Suprapubic skin (tissue), 4 donors: Measurements from ENCODE around the gene TBC1D1. TPM values are rescaled to one million over a fixed set of nuclear protein-coding genes. Genes with fewer than 3 reads are reported as not detected.

ENCODE experiments used
- DNase-seq, 2 donors: peaks; one replicate each; pipeline ENCODE4 v3.0.0-alpha.2; 2019; ENCODE audit warnings: low spot score in 2 of 2
- H3K27ac ChIP-seq: fragments of 200-600 bp; sonication (generic); one replicate; pipeline ENCODE4 v1.5.1; 2019
- H3K27me3 ChIP-seq: fragments of 200-600 bp; sonication (generic); one replicate; pipeline ENCODE4 v1.5.1; 2019
- H3K36me3 ChIP-seq: fragments of 200-600 bp; sonication (generic); one replicate; pipeline ENCODE4 v1.5.1; 2019
- H3K4me1 ChIP-seq: fragments of 200-600 bp; sonication (generic); one replicate; pipeline ENCODE4 v1.5.1; 2019
- H3K4me3 ChIP-seq: fragments of 200-600 bp; sonication (generic); one replicate; pipeline ENCODE4 v1.5.1; 2019; ENCODE audit warnings: mild to moderate bottlenecking
- H3K9me3 ChIP-seq: fragments of 200-600 bp; sonication (generic); one replicate; pipeline ENCODE4 v1.5.1; 2019
- CTCF ChIP-seq, 2 donors: fragments of 200-600 bp in 1 of 2; fragments of 450-650 bp in 1 of 2; sonication (generic) in 1 of 2; IDR thresholded peaks; one replicate each; pipeline ENCODE4 v1.5.1; 2016 to 2019; ENCODE audit warnings: antibody characterized with exemption in 2 of 2, mild to moderate bottlenecking in 1 of 2, moderate library complexity in 1 of 2
- EP300 ChIP-seq: sonication (generic); formaldehyde crosslinking; IDR thresholded peaks from one replicate; pipeline ENCODE4 v1.6.1; 2017; ENCODE audit warnings: antibody characterized with exemption
- POLR2A ChIP-seq, 2 donors: fragments of 450-650 bp; IDR thresholded peaks; one replicate each; pipeline ENCODE4 v1.6.1; 2017; ENCODE audit warnings: antibody characterized with exemption in 2 of 2, mild to moderate bottlenecking in 2 of 2, moderate library complexity in 2 of 2
- POLR2AphosphoS5 ChIP-seq, 3 donors: sonication (generic); formaldehyde crosslinking; IDR thresholded peaks; one replicate each; pipeline ENCODE4 v1.6.1; 2017; ENCODE audit warnings: antibody characterized with exemption in 3 of 3
- WGBS: methylation state at CpG from one replicate; pipeline ENCODE4 v1.1.5; 2018; 5-methylcytosine and 5-hydroxymethylcytosine counted together
- total RNA-seq, 4 donors: library from RNA; depleted of rRNA; stranded (reverse); fragments of >200 nt; gene quantifications; one replicate each; pipeline ENCODE4 v1.1.0, GENCODE V29; 2016

Gene TBC1D1
- total RNA-seq, 4 donors from 2014 or later, result 16.3 to 32.0 (median 22.2) TPM

DNA sequence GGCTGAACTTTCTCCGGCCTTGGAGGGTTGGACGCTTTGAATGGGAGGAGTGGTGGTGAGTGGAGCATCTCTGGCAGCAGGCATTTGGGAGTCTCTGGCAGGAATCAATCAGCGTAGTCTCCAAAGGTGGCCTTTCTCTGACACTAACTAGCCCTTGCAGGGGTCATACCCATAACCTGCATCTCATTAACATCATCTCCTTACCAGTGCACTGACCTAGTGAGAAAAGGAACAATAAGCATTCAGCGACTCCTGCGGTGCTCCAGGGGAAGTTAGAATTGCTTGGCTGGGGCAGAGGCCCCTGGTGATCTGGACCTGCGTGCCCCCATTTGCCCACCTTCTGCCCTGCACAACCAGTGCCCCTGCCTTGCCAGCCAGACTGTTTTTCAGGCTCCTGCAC is 231.2 kb downstream of the TBC1D1 start:
- DNase-seq, result no peak
- TF ChIP-seq CTCF (IDR thresholded peaks at IDR 0.05) (no peak), POLR2AphosphoS5 (IDR thresholded peaks at IDR 0.05) (no peak), EP300 (no peak)
- Histone ChIP-seq H3K4me1 (no peaks in the 10 kb centered on the region), H3K27ac (no peak overlapping the region), H3K36me3 (peaks cover 8% of the 10 kb centered on the region), H3K9me3 (no peaks in the 10 kb centered on the region), H3K27me3 (no peaks in the 10 kb centered on the region), H3K4me3 (no peak overlapping the region)
- WGBS, result 96% methylated on average over 6 of the region's 6 CpGs

GRCh38 chr4:38123555-38123954 is 232.7 kb downstream of the TBC1D1 start:
- no peak overlapping the region for H3K27ac ChIP-seq
- peaks cover 3% of the 10 kb centered on the region for H3K4me1 ChIP-seq
- no peaks in the 10 kb centered on the region for H3K9me3 ChIP-seq
- H3K27me3 ChIP-seq, result no peaks in the 10 kb centered on the region
- H3K36me3 ChIP-seq, result peaks cover 3% of the 10 kb centered on the region
- no peak for TF ChIP-seq POLR2AphosphoS5 (IDR thresholded peaks at IDR 0.05)
- no peak for TF ChIP-seq POLR2A (IDR thresholded peaks at IDR 0.05)
- no peak for DNase-seq
- no peak overlapping the region for H3K4me3 ChIP-seq
- 79% methylated on average over 5 of the region's 5 CpGs for WGBS

- H3K27me3 ChIP-seq, result no peaks in the 10 kb centered on the region
- WGBS, result 94% methylated on average over 5 of the region's 5 CpGs
- no peak overlapping the region for H3K27ac ChIP-seq
- no peak for TF ChIP-seq EP300
- no peak for TF ChIP-seq POLR2A (IDR thresholded peaks at IDR 0.05)
- TF ChIP-seq POLR2AphosphoS5 (IDR thresholded peaks at IDR 0.05), result no peak
- no peak for TF ChIP-seq CTCF (IDR thresholded peaks at IDR 0.05)
- no peak for DNase-seq
- H3K4me3 ChIP-seq, result no peak overlapping the region
- peaks cover 16% of the 10 kb centered on the region for H3K4me1 ChIP-seq
- no peaks in the 10 kb centered on the region for H3K9me3 ChIP-seq
- H3K36me3 ChIP-seq, result peaks cover 3% of the 10 kb centered on the region
Observed at GRCh38 chr4:38124961-38125360, 234.1 kb downstream of the TBC1D1 start.

- peaks cover 17% of the 10 kb centered on the region for H3K4me1 ChIP-seq
- no peak for TF ChIP-seq POLR2A (IDR thresholded peaks at IDR 0.05)
- no peak for TF ChIP-seq POLR2AphosphoS5 (IDR thresholded peaks at IDR 0.05)
- TF ChIP-seq CTCF (IDR thresholded peaks at IDR 0.05), result no peak
- no peak for TF ChIP-seq EP300
- H3K27ac ChIP-seq, result no peak overlapping the region
- no peak for DNase-seq
- no peak overlapping the region for H3K4me3 ChIP-seq
- H3K27me3 ChIP-seq, result no peaks in the 10 kb centered on the region
- H3K36me3 ChIP-seq, result peaks cover 3% of the 10 kb centered on the region
- H3K9me3 ChIP-seq, result no peaks in the 10 kb centered on the region
- WGBS, result 67% methylated on average over 2 of the region's 2 CpGs
Observed at GRCh38 chr4:38125816-38126215, 234.9 kb downstream of the TBC1D1 start.

DNA sequence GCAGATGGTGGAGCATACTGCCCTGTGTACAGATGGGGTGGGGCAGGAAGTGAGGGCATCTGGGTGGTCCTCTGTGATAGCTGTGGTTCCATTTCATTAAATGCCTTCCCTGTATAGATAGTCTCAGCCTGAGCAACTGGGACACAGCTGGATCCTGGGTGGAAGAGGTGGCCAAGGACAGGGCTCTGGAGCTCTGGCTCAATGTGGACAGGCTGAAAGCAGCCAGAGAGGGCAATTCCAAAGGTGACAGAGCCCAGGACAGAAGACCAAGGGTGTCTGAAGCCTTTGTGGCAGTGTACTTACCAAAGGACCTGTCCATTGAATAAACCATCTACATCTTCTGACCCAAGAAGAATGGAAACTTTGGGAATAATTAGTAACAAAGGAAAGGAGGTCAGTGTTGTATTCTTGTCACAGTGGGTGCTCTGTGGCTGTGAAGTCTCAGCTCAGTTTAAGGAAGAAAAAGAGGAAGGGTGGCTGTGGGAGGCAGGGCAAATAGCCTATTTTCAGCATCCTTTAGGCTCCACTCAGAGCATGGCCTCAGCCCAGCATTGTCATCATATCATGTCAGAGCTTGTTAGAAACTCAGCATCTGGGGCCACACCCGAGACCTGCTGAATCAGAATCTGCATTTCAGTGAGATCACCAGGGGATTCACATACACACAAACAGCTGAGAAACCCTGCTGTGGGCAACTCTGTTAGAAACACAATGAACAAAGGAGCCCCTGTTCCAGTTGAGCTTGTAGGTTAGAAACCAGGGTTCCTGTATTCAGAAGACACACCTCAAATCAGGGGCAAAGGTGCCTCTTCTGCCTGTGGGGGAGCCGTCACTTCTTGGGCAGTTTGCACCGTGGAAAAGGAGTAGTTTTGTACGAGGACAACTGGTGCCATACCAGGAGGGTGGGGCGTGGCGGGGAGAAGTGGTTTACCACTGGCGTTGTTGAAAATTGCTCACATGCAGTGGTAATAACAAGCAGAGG is 237.9 kb downstream of the TBC1D1 start:
- peak in 1 of 2 donors; percentile 68 for DNase-seq
- Histone ChIP-seq H3K4me3 (no peak overlapping the region), H3K4me1 (peaks cover 40% of the 10 kb centered on the region), H3K27me3 (no peaks in the 10 kb centered on the region), H3K36me3 (peaks cover 5% of the 10 kb centered on the region), H3K27ac (peak overlapping the region; percentile 76), H3K9me3 (no peaks in the 10 kb centered on the region)
- TF ChIP-seq POLR2A (IDR thresholded peaks at IDR 0.05), result no peak
- 50% methylated on average over 7 of the region's 7 CpGs for WGBS

DNA sequence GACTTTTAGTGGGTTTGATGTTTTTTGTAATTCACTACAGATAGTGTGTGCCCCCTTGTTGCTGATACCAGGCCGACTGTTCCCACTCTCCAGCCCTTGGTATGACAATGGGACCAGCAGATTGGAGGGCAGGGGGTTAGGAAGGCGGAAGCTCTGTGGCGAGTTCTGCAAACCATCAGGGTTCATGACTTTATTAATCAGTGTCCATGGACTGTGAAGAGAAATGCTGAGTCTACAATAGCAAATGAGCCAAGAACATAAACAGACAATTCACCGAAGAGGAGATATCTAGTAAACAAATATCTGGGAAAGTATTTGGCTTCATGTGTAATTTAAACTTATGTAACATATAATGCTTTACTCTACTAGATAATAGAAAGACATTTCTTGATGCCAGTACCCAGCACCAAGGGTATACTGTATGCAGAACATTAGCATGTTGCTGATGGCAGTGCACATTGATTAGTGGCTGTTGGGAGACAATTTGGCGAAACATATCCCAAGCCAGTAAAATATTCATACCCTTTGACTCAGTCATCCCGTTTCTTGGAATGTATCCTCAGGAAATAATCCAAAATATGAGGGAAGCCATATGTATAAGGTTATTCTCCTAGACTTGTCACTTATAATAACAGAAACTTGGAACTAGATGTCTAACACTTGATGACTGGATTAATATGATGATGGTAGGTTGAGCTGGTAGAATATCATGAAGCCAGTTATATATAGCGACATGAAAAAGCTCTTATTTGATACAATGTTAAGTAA is 238.8 kb downstream of the TBC1D1 start:
- Histone ChIP-seq H3K4me1 (peaks cover 40% of the 10 kb centered on the region), H3K27me3 (no peaks in the 10 kb centered on the region), H3K4me3 (no peak overlapping the region), H3K27ac (peak overlapping the region; percentile 76), H3K9me3 (no peaks in the 10 kb centered on the region), H3K36me3 (peaks cover 8% of the 10 kb centered on the region)
- no peak for DNase-seq
- no peak for TF ChIP-seq EP300
- TF ChIP-seq POLR2AphosphoS5 (IDR thresholded peaks at IDR 0.05), result no peak
- TF ChIP-seq CTCF (IDR thresholded peaks at IDR 0.05), result no peak
- TF ChIP-seq POLR2A (IDR thresholded peaks at IDR 0.05), result no peak
- 68% methylated on average over 7 of the region's 7 CpGs for WGBS
